GM23248 (cell line): Measurements from ENCODE around the gene GNLY. TPM values are rescaled to one million over a fixed set of nuclear protein-coding genes. Genes with fewer than 3 reads are reported as not detected.
A peak's percentile ranks its signal among the peaks of the same experiment; 100 is the strongest.

Experiments
- DNase-seq: peaks from one replicate; pipeline ENCODE4 v3.0.0-alpha.2; 2015
- H2AFZ ChIP-seq: fragments of 200-600 bp; sonication (generic); 2 replicates; pipeline ENCODE4 v1.6.1; 2016; ENCODE audit warnings: antibody characterized with exemption
- H3F3A ChIP-seq: fragments of 200-600 bp; sonication (generic); 2 replicates; pipeline ENCODE4 v1.6.1; 2016; ENCODE audit warnings: mild to moderate bottlenecking, antibody characterized with exemption, mixed run types; ENCODE audit not compliant: insufficient read depth
- H3K27ac ChIP-seq: fragments of 200-600 bp; sonication (generic); 2 replicates; pipeline ENCODE4 v1.5.1; 2016; ENCODE audit warnings: mild to moderate bottlenecking
- H3K27me3 ChIP-seq: fragments of 200-600 bp; sonication (generic); replicated peaks from 2 replicates; pipeline ENCODE4 v1.6.1; 2016; ENCODE audit warnings: mild to moderate bottlenecking; ENCODE audit not compliant: insufficient read depth
- H3K36me3 ChIP-seq: fragments of 200-600 bp; sonication (generic); 2 replicates; pipeline ENCODE4 v1.6.1; 2016; ENCODE audit warnings: low read depth, mild to moderate bottlenecking
- H3K4me1 ChIP-seq: fragments of 200-600 bp; sonication (generic); 2 replicates; pipeline ENCODE4 v1.6.1; 2016; ENCODE audit warnings: mild to moderate bottlenecking; ENCODE audit not compliant: insufficient read depth
- H3K4me2 ChIP-seq: fragments of 200-600 bp; sonication (generic); one replicate; pipeline ENCODE4 v1.6.1; 2016; ENCODE audit warnings: mild to moderate bottlenecking; ENCODE audit not compliant: unreplicated experiment
- H3K4me3 ChIP-seq: fragments of 200-600 bp; sonication (generic); 2 replicates; pipeline ENCODE4 v1.5.1; 2016; ENCODE audit warnings: mild to moderate bottlenecking
- H3K79me2 ChIP-seq: fragments of 200-600 bp; sonication (generic); 2 replicates; pipeline ENCODE4 v1.6.1; 2016; ENCODE audit warnings: mild to moderate bottlenecking; ENCODE audit not compliant: insufficient read depth
- H3K9ac ChIP-seq: fragments of 200-600 bp; sonication (generic); 2 replicates; pipeline ENCODE4 v1.6.1; 2016; ENCODE audit warnings: mild to moderate bottlenecking
- H3K9me2 ChIP-seq: fragments of 200-600 bp; sonication (generic); 2 replicates; pipeline ENCODE4 v1.6.1; 2016; ENCODE audit warnings: mixed run types, mild to moderate bottlenecking, moderate library complexity; ENCODE audit not compliant: insufficient read depth
- H3K9me3 ChIP-seq: fragments of 200-600 bp; sonication (generic); one replicate; pipeline ENCODE4 v1.6.1; 2017; ENCODE audit warnings: low read depth
- H4K20me1 ChIP-seq: fragments of 200-600 bp; sonication (generic); 2 replicates; pipeline ENCODE4 v1.6.0; 2016; ENCODE audit not compliant: insufficient read depth
- EZH2 ChIP-seq: fragments of 200-600 bp; sonication (generic); IDR thresholded peaks from 2 replicates; pipeline ENCODE4 v1.6.1; 2018; ENCODE audit warnings: antibody characterized with exemption, mild to moderate bottlenecking; ENCODE audit not compliant: insufficient read depth, poor library complexity, severe bottlenecking
- EZH2phosphoT487 ChIP-seq: fragments of 200-600 bp; sonication (generic); IDR thresholded peaks from 2 replicates; pipeline ENCODE4 v1.6.1; 2018; ENCODE audit warnings: antibody characterized with exemption, moderate library complexity, mild to moderate bottlenecking, low read depth; ENCODE audit not compliant: insufficient read depth
- WGBS, 2 experiments: methylation state at CpG; one replicate each; pipeline ENCODE4 v1.1.6; 2015 to 2017; ENCODE audit warnings: low lambda C conversion rate in 2 of 2, low coverage in 1 of 2; ENCODE audit errors: missing lambda C conversion rate in 2 of 2; 5-methylcytosine and 5-hydroxymethylcytosine counted together
- in situ Hi-C: fragments of 300-500 bp; cut with MboI; formaldehyde crosslinking; loops from 2 replicates; pipeline ENCODE4 v1.15.0; 2020
- polyA plus RNA-seq: library from polyadenylated mRNA; unstranded; fragments of >200 nt; fragmentation: Nextera tagmentation; extraction: Ambion mirVana; gene quantifications from 2 replicates; pipeline ENCODE4 v1.2.1, GENCODE V29; 2016
- total RNA-seq: library from RNA; depleted of rRNA; stranded (reverse); fragments of >200 nt; shearing (Covaris generic); gene quantifications from 2 replicates; pipeline ENCODE4 v1.2.3, GENCODE V29; 2014

Gene GNLY
- total and polyA plus RNA-seq, 2 experiments from 2014 or later = not detected

GRCh38 chr2:85740193-85740592 is 46.0 kb downstream of the GNLY start:
- H3K4me3 ChIP-seq = no peak overlapping the region
- no peaks in the 10 kb centered on the region for H3K79me2 ChIP-seq
- no peaks in the 10 kb centered on the region for H3K36me3 ChIP-seq
- H3K4me2 ChIP-seq = no peak overlapping the region
- H2AFZ ChIP-seq = no peak overlapping the region
- H4K20me1 ChIP-seq = no peaks in the 10 kb centered on the region
- H3K27me3 ChIP-seq = no peaks in the 10 kb centered on the region
- H3K4me1 ChIP-seq = peaks cover 67% of the 10 kb centered on the region
- peaks cover 70% of the 10 kb centered on the region for H3F3A ChIP-seq
- 54 to 59% methylated on average over 4 of the region's 4 CpGs for WGBS, 2 experiments
- no peak overlapping the region for H3K9ac ChIP-seq
- in situ Hi-C loops = no loop called here
- TF ChIP-seq EZH2 = no peak
- no peak for TF ChIP-seq EZH2phosphoT487
- no peak for DNase-seq
- H3K9me3 ChIP-seq = no peaks in the 10 kb centered on the region
- no peak overlapping the region for H3K27ac ChIP-seq
- no peaks in the 10 kb centered on the region for H3K9me2 ChIP-seq

- H3K4me3 ChIP-seq = no peak overlapping the region
- peaks cover 69% of the 10 kb centered on the region for H3F3A ChIP-seq
- no peak for DNase-seq
- no peaks in the 10 kb centered on the region for H3K9me3 ChIP-seq
- WGBS, 2 experiments = 41 to 49% methylated on average over 9 of the region's 9 CpGs
- no peaks in the 10 kb centered on the region for H3K79me2 ChIP-seq
- H3K9ac ChIP-seq = peak overlapping the region; percentile 99
- H3K27ac ChIP-seq = peak overlapping the region; percentile 100
- no peaks in the 10 kb centered on the region for H3K36me3 ChIP-seq
- peak overlapping the region; percentile 20; the same call in 1 of the 2 replicates for H2AFZ ChIP-seq
- in situ Hi-C loops = no loop called here
- H4K20me1 ChIP-seq = no peaks in the 10 kb centered on the region
- TF ChIP-seq EZH2phosphoT487 = no peak
- no peak for TF ChIP-seq EZH2
- no peaks in the 10 kb centered on the region for H3K9me2 ChIP-seq
- no peaks in the 10 kb centered on the region for H3K27me3 ChIP-seq
- peak overlapping the region; percentile 91 for H3K4me2 ChIP-seq
- H3K4me1 ChIP-seq = peaks cover 65% of the 10 kb centered on the region
Measured at GRCh38 chr2:85741211-85741832, 47.2 kb downstream of the GNLY start.

GRCh38 chr2:85741833-85742455 is 47.8 kb downstream of the GNLY start:
- no peaks in the 10 kb centered on the region for H4K20me1 ChIP-seq
- H3K27ac ChIP-seq = peak overlapping the region; percentile 100
- TF ChIP-seq EZH2phosphoT487 (no peak), EZH2 (no peak)
- in situ Hi-C loops = no loop called here
- no peaks in the 10 kb centered on the region for H3K79me2 ChIP-seq
- no peaks in the 10 kb centered on the region for H3K9me3 ChIP-seq
- peaks cover 70% of the 10 kb centered on the region for H3F3A ChIP-seq
- H3K4me2 ChIP-seq = peak overlapping the region; percentile 91
- H3K4me1 ChIP-seq = peaks cover 60% of the 10 kb centered on the region
- H3K27me3 ChIP-seq = no peaks in the 10 kb centered on the region
- 1% methylated on average over 19 of the region's 19 CpGs for WGBS, 2 experiments
- H3K4me3 ChIP-seq = peak overlapping the region; percentile 63
- H3K36me3 ChIP-seq = no peaks in the 10 kb centered on the region
- peak overlapping the region; percentile 99 for H3K9ac ChIP-seq
- no peaks in the 10 kb centered on the region for H3K9me2 ChIP-seq
- peak overlapping the region; percentile 20; the same call in 1 of the 2 replicates for H2AFZ ChIP-seq
- peak; percentile 96 for DNase-seq

- Histone ChIP-seq H3K4me2 (peak overlapping the region; percentile 75), H3K4me3 (no peak overlapping the region), H3K9me3 (no peaks in the 10 kb centered on the region), H2AFZ (no peak overlapping the region), H3K9me2 (no peaks in the 10 kb centered on the region), H4K20me1 (no peaks in the 10 kb centered on the region), H3K27me3 (no peaks in the 10 kb centered on the region), H3K27ac (peak overlapping the region; percentile 100), H3K79me2 (no peaks in the 10 kb centered on the region), H3K9ac (peak overlapping the region; percentile 99), H3K4me1 (peaks cover 51% of the 10 kb centered on the region), H3K36me3 (no peaks in the 10 kb centered on the region), H3F3A (peaks cover 59% of the 10 kb centered on the region)
- WGBS, 2 experiments = 43% methylated on average over 9 to 10 of the region's 10 CpGs
- in situ Hi-C loops = no loop called here
- peak; percentile 84 for DNase-seq
- no peak for TF ChIP-seq EZH2
- no peak for TF ChIP-seq EZH2phosphoT487
Measured at GRCh38 chr2:85743304-85743978, 49.3 kb downstream of the GNLY start.
